Measurements from ENCODE around the gene PPP1R9A.

GRCh38 chr7:94906065-94906851 lies 1.1 kb upstream of the PPP1R9A start:
- no peak for TF ChIP-seq EZH2phosphoT487 (IDR thresholded peaks at IDR 0.05; ENCODE audit: borderline replicate concordance, low read length)
- TF ChIP-seq CTCF (conservative IDR thresholded peaks at IDR 0.05; ENCODE audit: low read depth, low read length), result no peak
- TF ChIP-seq EZH2 (IDR thresholded peaks at IDR 0.05; ENCODE audit: low read length, unreplicated experiment), result no peak

Data from PC-3 (cell line).